Breast epithelium (tissue), 3 donors: ENCODE data around the gene CLEC12A.

Experiments
- POLR2A ChIP-seq: fragments of 450-650 bp; IDR thresholded peaks from one replicate; pipeline ENCODE4 v1.6.1; 2016; ENCODE audit warnings: antibody characterized with exemption, mild to moderate bottlenecking, moderate library complexity
- TF ChIP-seq, protein P1 (sequence below), 3 donors: fragments of 450-650 bp; IDR thresholded peaks; one replicate each; pipeline ENCODE4 v1.5.1; 2016 to 2017; ENCODE audit warnings: antibody characterized with exemption in 3 of 3, mild to moderate bottlenecking in 3 of 3, moderate library complexity in 3 of 3

DNA sequence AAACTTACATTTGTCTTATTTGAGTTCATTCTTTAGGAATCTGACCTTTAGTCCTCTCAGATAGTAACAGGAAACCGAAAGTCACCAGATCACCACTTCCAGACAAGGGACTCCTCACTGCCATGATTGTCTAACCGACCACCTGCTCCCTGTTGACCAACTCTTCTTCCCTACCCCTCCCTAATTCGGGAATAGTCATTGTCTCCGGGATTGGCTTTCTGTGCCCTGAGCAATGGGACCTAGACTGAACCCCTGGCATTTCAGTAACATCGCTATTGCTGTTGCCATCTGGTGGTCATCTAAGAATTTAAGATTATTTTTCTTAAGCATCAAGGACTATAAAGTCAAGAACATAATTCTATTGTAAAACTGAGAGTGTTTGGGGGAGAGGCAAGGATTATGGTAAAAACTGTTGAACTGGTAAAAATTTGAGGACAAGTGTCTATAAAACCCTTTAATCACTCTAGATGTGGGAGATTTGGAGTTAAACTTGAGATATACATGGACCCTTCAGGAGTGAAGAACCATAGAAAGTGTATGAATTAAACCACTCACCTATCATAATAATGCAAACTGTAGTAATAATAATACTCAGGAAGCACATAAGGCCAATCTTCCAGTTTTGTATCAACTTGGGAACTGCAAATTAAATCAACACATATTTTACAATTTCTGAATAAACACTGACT is 45.4 kb upstream of the CLEC12A start:
- TF ChIP-seq, protein P1, sequence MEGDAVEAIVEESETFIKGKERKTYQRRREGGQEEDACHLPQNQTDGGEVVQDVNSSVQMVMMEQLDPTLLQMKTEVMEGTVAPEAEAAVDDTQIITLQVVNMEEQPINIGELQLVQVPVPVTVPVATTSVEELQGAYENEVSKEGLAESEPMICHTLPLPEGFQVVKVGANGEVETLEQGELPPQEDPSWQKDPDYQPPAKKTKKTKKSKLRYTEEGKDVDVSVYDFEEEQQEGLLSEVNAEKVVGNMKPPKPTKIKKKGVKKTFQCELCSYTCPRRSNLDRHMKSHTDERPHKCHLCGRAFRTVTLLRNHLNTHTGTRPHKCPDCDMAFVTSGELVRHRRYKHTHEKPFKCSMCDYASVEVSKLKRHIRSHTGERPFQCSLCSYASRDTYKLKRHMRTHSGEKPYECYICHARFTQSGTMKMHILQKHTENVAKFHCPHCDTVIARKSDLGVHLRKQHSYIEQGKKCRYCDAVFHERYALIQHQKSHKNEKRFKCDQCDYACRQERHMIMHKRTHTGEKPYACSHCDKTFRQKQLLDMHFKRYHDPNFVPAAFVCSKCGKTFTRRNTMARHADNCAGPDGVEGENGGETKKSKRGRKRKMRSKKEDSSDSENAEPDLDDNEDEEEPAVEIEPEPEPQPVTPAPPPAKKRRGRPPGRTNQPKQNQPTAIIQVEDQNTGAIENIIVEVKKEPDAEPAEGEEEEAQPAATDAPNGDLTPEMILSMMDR (IDR thresholded peaks at IDR 0.05): peak in 1 of 3 donors; percentile 46
- no peak for TF ChIP-seq POLR2A
